NCI-H510A (cell line): Measurements from ENCODE around the gene AGO1.
"Not testable (repeated sequence)": the region's sequence is repeated elsewhere in the genome, so short reads cannot be mapped to it uniquely, and the experiment has no call there.

Experiments
- DNase-seq: peaks from one replicate; lab custom pipeline; 2025; lab: John Stamatoyannopoulos, UW

The AGO1 gene

DNA sequence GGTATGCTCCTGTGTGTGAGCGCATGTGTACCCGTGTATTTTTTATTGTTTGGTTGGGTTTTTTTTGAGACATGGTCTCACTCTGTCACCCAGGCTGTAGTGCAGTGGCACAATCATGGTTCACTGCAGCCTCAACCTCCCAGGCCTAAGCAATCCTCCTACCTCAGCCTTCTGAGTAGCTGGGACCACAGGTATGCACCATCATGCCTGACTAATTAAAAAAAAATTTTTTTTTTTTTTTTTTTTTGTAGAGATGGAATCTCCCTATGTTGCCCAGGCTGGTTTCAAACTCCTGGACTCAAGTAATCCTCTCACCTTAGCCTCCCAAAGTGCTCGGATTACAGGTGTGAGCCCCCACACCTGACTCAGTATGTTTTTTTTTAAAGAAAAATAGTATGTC lies 89.6 kb downstream of the AGO1 start:
- DNase-seq = not testable (repeated sequence)

DNA sequence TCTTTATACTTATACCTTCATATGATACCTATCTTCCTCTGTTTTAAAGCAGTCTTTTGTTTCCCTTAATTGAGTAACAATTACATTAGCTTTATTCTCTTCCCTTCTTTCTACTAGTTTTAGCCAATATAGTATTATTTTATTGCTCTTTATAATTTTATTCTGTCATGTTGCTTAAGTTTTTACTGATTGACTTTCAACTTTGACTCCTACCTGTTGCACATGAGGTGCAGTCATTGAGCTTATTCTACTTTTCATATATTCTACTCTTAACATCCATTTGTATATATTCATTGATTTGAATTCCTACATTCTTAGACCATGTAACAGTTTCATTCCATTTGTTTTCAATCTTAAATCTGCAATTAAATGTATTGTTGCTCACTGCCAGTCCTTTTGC lies 97.1 kb downstream of the AGO1 start:
- no peak for DNase-seq
